Thyroid gland (tissue), 4 donors: ENCODE measurements around the gene DGCR2. TPM values are rescaled to one million over a fixed set of nuclear protein-coding genes. Genes with fewer than 3 reads are reported as not detected.

ENCODE experiments used
- DNase-seq, 2 donors: peaks; one replicate each; pipeline ENCODE4 v3.0.0-alpha.2; 2019
- H3K27ac ChIP-seq, 3 donors: fragments of 200-600 bp; sonication (generic); 1 replicate in 2 of 3; 2 replicates in 1 of 3; pipeline ENCODE4 v1.5.1; 2016 to 2019; ENCODE audit warnings: mild to moderate bottlenecking in 1 of 3, moderate library complexity in 1 of 3
- H3K27me3 ChIP-seq: fragments of 200-600 bp; sonication (generic); one replicate; pipeline ENCODE4 v1.5.1; 2019
- H3K36me3 ChIP-seq, 2 donors: fragments of 200-600 bp; sonication (generic); one replicate each; pipeline ENCODE4 v1.5.1; 2016 to 2019
- H3K4me1 ChIP-seq, 2 donors: fragments of 200-600 bp; sonication (generic); one replicate each; pipeline ENCODE4 v1.5.1; 2017 to 2019
- H3K4me3 ChIP-seq, 3 donors: fragments of 200-600 bp; sonication (generic); replicated peaks in 1 of 3; 1 replicate in 2 of 3; 2 replicates in 1 of 3; pipeline ENCODE4 v1.5.1; 2016; ENCODE audit warnings: mild to moderate bottlenecking in 1 of 3
- H3K9me3 ChIP-seq: fragments of 200-600 bp; sonication (generic); one replicate; pipeline ENCODE4 v1.5.1; 2017
- CTCF ChIP-seq, 6 experiments: fragments of 200-600 bp in 3 of 6; fragments of 450-650 bp in 3 of 6; sonication (generic) in 3 of 6; IDR thresholded peaks; one replicate each; pipeline ENCODE4 v1.5.1; 2016 to 2019; ENCODE audit warnings: antibody characterized with exemption in 6 of 6, mild to moderate bottlenecking in 2 of 6, inconsistent platforms in 1 of 6, moderate library complexity in 1 of 6
- POLR2A ChIP-seq, 2 donors: fragments of 450-650 bp; IDR thresholded peaks; one replicate each; pipeline ENCODE4 v1.6.1; 2017; ENCODE audit warnings: antibody characterized with exemption in 2 of 2, mild to moderate bottlenecking in 2 of 2, moderate library complexity in 1 of 2
- WGBS, 2 donors: methylation state at CpG; one replicate each; pipeline ENCODE4 v1.1.5; 2017; 5-methylcytosine and 5-hydroxymethylcytosine counted together
- intact Hi-C: fragments of 100-400 bp; cut with DNase I; formaldehyde crosslinking; loops from one replicate; pipeline ENCODE4 v1.15.1; 2023
- total RNA-seq, 4 donors: library from RNA; depleted of rRNA; stranded (reverse); fragments of >200 nt; gene quantifications; one replicate each; pipeline ENCODE4 v1.2.3, GENCODE V29; 2016

The DGCR2 gene
- total RNA-seq, 4 donors from 2014 or later: 49.3 to 106 (median 86.9) TPM

- TF ChIP-seq POLR2A (IDR thresholded peaks at IDR 0.05): no peak
- TF ChIP-seq CTCF (IDR thresholded peaks at IDR 0.05): no peak
- Histone ChIP-seq H3K27me3 (no peaks in the 10 kb centered on the region), H3K27ac (no peak overlapping the region), H3K9me3 (no peaks in the 10 kb centered on the region), H3K36me3 (peaks cover 14 to 24% of the 10 kb centered on the region in 2 donors), H3K4me1 (no peaks in the 10 kb centered on the region), H3K4me3 (no peak overlapping the region)
- 64 to 82% methylated on average over 4 to 5 of the region's 5 CpGs for WGBS, 2 donors
- intact Hi-C loops: no loop called here
- no peak for DNase-seq
Observed at GRCh38 chr22:19070397-19071169, 51.6 kb downstream of the DGCR2 start.

- peaks cover 20 to 28% of the 10 kb centered on the region in 2 donors for H3K36me3 ChIP-seq
Observed at GRCh38 chr22:19069451-19069850, 52.8 kb downstream of the DGCR2 start.

GRCh38 chr22:19068784-19069271 lies 53.4 kb downstream of the DGCR2 start:
- Histone ChIP-seq H3K4me1 (no peaks in the 10 kb centered on the region), H3K27me3 (no peaks in the 10 kb centered on the region), H3K27ac (no peak overlapping the region), H3K36me3 (peaks cover 26 to 33% of the 10 kb centered on the region in 2 donors), H3K4me3 (no peak overlapping the region), H3K9me3 (no peaks in the 10 kb centered on the region)
- WGBS, 2 donors: 90 to 96% methylated on average over 5 of the region's 5 CpGs
- TF ChIP-seq CTCF (IDR thresholded peaks at IDR 0.05) (no peak), POLR2A (IDR thresholded peaks at IDR 0.05) (no peak)
- no peak for DNase-seq
- intact Hi-C loops: no loop called here

More at GRCh38 chr22:19069451-19069850, 52.8 kb downstream of the DGCR2 start:
- intact Hi-C loops: no loop called here
- Histone ChIP-seq H3K4me1 (no peaks in the 10 kb centered on the region), H3K27me3 (no peaks in the 10 kb centered on the region), H3K27ac (no peak overlapping the region), H3K4me3 (no peak overlapping the region), H3K9me3 (no peaks in the 10 kb centered on the region)
- WGBS, 2 donors: 97% methylated on average over 3 of the region's 3 CpGs
- TF ChIP-seq POLR2A (IDR thresholded peaks at IDR 0.05): no peak
- TF ChIP-seq CTCF (IDR thresholded peaks at IDR 0.05): no peak
- DNase-seq: no peak

GRCh38 chr22:19067696-19068348 lies 54.4 kb downstream of the DGCR2 start:
- no peak for TF ChIP-seq CTCF (IDR thresholded peaks at IDR 0.05)
- TF ChIP-seq POLR2A (IDR thresholded peaks at IDR 0.05): no peak
- Histone ChIP-seq H3K9me3 (no peaks in the 10 kb centered on the region), H3K27ac (no peak overlapping the region), H3K4me3 (no peak overlapping the region), H3K4me1 (no peaks in the 10 kb centered on the region), H3K27me3 (no peaks in the 10 kb centered on the region), H3K36me3 (peaks cover 34 to 42% of the 10 kb centered on the region in 2 donors)
- DNase-seq: no peak
- WGBS, 2 donors: 89 to 96% methylated on average over 20 of the region's 21 CpGs
- intact Hi-C loops: no loop called here
